Neural progenitor cell (in vitro differentiated cells): ENCODE results near the gene CTNNA1. TPM values are rescaled to one million over a fixed set of nuclear protein-coding genes. Genes with fewer than 3 reads are reported as not detected.
A peak's percentile ranks its signal among the peaks of the same experiment; 100 is the strongest.

ENCODE experiments used
- DNase-seq: peaks from one replicate; pipeline ENCODE4 v3.0.0-alpha.2; 2016; ENCODE audit warnings: low spot score
- H2AFZ ChIP-seq: fragments of 200-600 bp; sonication (generic); replicated peaks from 2 replicates; pipeline ENCODE4 v1.6.1; 2016; ENCODE audit warnings: antibody characterized with exemption
- H3F3A ChIP-seq: fragments of 200-600 bp; sonication (generic); 2 replicates; pipeline ENCODE4 v1.6.1; 2016; ENCODE audit warnings: antibody characterized with exemption, low read depth
- H3K27ac ChIP-seq: fragments of 200-600 bp; sonication (generic); 2 replicates; pipeline ENCODE4 v1.5.1; 2016; ENCODE audit warnings: mild to moderate bottlenecking
- H3K27me3 ChIP-seq: fragments of 200-600 bp; sonication (generic); 2 replicates; pipeline ENCODE4 v1.6.1; 2016; ENCODE audit warnings: mild to moderate bottlenecking, moderate library complexity
- H3K36me3 ChIP-seq: fragments of 200-600 bp; sonication (generic); 2 replicates; pipeline ENCODE4 v1.5.1; 2016
- H3K4me1 ChIP-seq: fragments of 200-600 bp; sonication (generic); 2 replicates; pipeline ENCODE4 v1.6.1; 2016; ENCODE audit warnings: mixed run types
- H3K4me2 ChIP-seq: fragments of 200-600 bp; sonication (generic); 2 replicates; pipeline ENCODE4 v1.6.1; 2016
- H3K4me3 ChIP-seq: fragments of 200-600 bp; sonication (generic); 2 replicates; pipeline ENCODE4 v1.5.1; 2016
- H3K79me2 ChIP-seq: fragments of 200-600 bp; sonication (generic); 2 replicates; pipeline ENCODE4 v1.6.1; 2016; ENCODE audit warnings: low read depth
- H3K9ac ChIP-seq: fragments of 200-600 bp; sonication (generic); 2 replicates; pipeline ENCODE4 v1.6.1; 2016
- H3K9me3 ChIP-seq: fragments of 200-600 bp; sonication (generic); 2 replicates; pipeline ENCODE4 v1.5.1; 2016; ENCODE audit warnings: low read depth
- H4K20me1 ChIP-seq: fragments of 200-600 bp; sonication (generic); 2 replicates; pipeline ENCODE4 v1.6.1; 2016; ENCODE audit warnings: low read depth
- H3K27ac Mint-ChIP-seq: 3 replicates; pipeline ENCODE4 v1.8.0; 2021; ENCODE audit warnings: mixed read lengths
- H3K27me3 Mint-ChIP-seq: 2 replicates; pipeline ENCODE4 v1.8.0; 2022; ENCODE audit warnings: low read depth, mild to moderate bottlenecking, inconsistent platforms, moderate library complexity, mixed read lengths; ENCODE audit not compliant: insufficient read depth
- H3K36me3 Mint-ChIP-seq: 3 replicates; pipeline ENCODE4 v1.8.0; 2021; ENCODE audit warnings: mixed read lengths
- H3K4me1 Mint-ChIP-seq: 3 replicates; pipeline ENCODE4 v1.8.0; 2021; ENCODE audit warnings: mixed read lengths
- H3K4me3 Mint-ChIP-seq: 3 replicates; pipeline ENCODE4 v1.8.0; 2021; ENCODE audit warnings: mild to moderate bottlenecking, moderate library complexity, mixed read lengths
- H3K9me3 Mint-ChIP-seq: 3 replicates; pipeline ENCODE4 v1.8.0; 2020; ENCODE audit warnings: mixed read lengths
- CTCF ChIP-seq: fragments of 200-600 bp; sonication (generic); IDR thresholded peaks from 2 replicates; pipeline ENCODE4 v1.5.1; 2017; ENCODE audit warnings: antibody characterized with exemption, mild to moderate bottlenecking
- EZH2 ChIP-seq: fragments of 200-600 bp; sonication (generic); IDR thresholded peaks from 2 replicates; pipeline ENCODE4 v1.6.1; 2017; ENCODE audit warnings: antibody characterized with exemption, mild to moderate bottlenecking, moderate library complexity
- EZH2phosphoT487 ChIP-seq: fragments of 200-600 bp; sonication (generic); IDR thresholded peaks from 2 replicates; pipeline ENCODE4 v1.6.1; 2017; ENCODE audit warnings: antibody characterized with exemption
- total RNA-seq: library from RNA; depleted of rRNA; stranded (reverse); fragments of >200 nt; gene quantifications from 2 replicates; pipeline ENCODE4 v1.2.3, GENCODE V29; 2015; ENCODE audit warnings: low replicate concordance

CTNNA1 gene
- total RNA-seq, 1 donor from 2014 or later, result 305 TPM

- Histone ChIP-seq H3K27me3 (no peaks in the 10 kb centered on the region), H3F3A (no peaks in the 10 kb centered on the region), H3K36me3 (no peaks in the 10 kb centered on the region), H2AFZ (no peak overlapping the region), H3K4me2 (no peak overlapping the region), H3K79me2 (no peaks in the 10 kb centered on the region), H3K4me3 (no peak overlapping the region), H4K20me1 (no peaks in the 10 kb centered on the region), H3K9me3 (no peaks in the 10 kb centered on the region), H3K4me1 (peaks cover 5% of the 10 kb centered on the region), H3K27ac (no peak overlapping the region), H3K9ac (no peak overlapping the region)
- H3K36me3 Mint-ChIP-seq, result no peaks in the 10 kb centered on the region
- peaks cover 10% of the 10 kb centered on the region for H3K4me1 Mint-ChIP-seq
- no peak overlapping the region for H3K4me3 Mint-ChIP-seq
- H3K27ac Mint-ChIP-seq, result no peak overlapping the region
- H3K27me3 Mint-ChIP-seq, result peaks cover 4% of the 10 kb centered on the region
- no peak for DNase-seq
- no peak for TF ChIP-seq EZH2phosphoT487
- TF ChIP-seq EZH2, result no peak
- no peak for TF ChIP-seq CTCF
- H3K9me3 Mint-ChIP-seq, result no peaks in the 10 kb centered on the region
Measured at GRCh38 chr5:138737494-138738265, 15.5 kb upstream of the CTNNA1 start.

GRCh38 chr5:138738399-138738798 is 14.8 kb upstream of the CTNNA1 start:
- Histone ChIP-seq H3K9ac (no peak overlapping the region), H3K27ac (no peak overlapping the region), H3K27me3 (no peaks in the 10 kb centered on the region), H3K4me1 (peaks cover 11% of the 10 kb centered on the region), H3K9me3 (no peaks in the 10 kb centered on the region), H3F3A (no peaks in the 10 kb centered on the region), H2AFZ (no peak overlapping the region), H3K36me3 (no peaks in the 10 kb centered on the region), H3K79me2 (no peaks in the 10 kb centered on the region), H3K4me2 (no peak overlapping the region), H3K4me3 (no peak overlapping the region), H4K20me1 (no peaks in the 10 kb centered on the region)
- TF ChIP-seq CTCF (no peak), EZH2 (no peak), EZH2phosphoT487 (no peak)
- Mint-ChIP-seq H3K27ac (no peak overlapping the region), H3K9me3 (no peaks in the 10 kb centered on the region), H3K4me1 (peaks cover 13% of the 10 kb centered on the region), H3K4me3 (no peak overlapping the region), H3K27me3 (peaks cover 4% of the 10 kb centered on the region), H3K36me3 (no peaks in the 10 kb centered on the region)
- no peak for DNase-seq

DNA sequence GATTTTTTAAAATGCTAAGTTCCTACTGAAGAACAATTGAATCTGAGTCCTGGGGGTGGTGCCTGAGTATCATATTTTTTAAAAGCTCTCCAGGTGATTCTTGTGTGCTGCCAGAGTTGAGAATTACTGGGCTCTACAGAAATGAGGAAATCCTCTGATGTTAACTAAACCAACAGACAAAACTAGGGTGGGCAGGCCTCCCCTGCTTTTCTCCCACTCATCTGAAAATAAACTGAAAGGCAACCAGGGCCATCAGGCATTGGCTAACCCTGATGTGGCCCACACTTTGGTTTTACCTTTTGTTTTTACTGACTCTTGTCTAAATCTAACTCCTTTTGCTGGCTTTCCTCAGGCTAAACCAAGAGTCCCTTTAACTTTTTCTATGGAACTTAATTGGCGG is 13.3 kb upstream of the CTNNA1 start:
- H3K9me3 ChIP-seq, result no peaks in the 10 kb centered on the region
- H3K27me3 ChIP-seq, result no peaks in the 10 kb centered on the region
- H3K9ac ChIP-seq, result no peak overlapping the region
- H3K79me2 ChIP-seq, result no peaks in the 10 kb centered on the region
- no peak for TF ChIP-seq EZH2
- no peak for TF ChIP-seq CTCF
- Mint-ChIP-seq H3K4me1 (peaks cover 15% of the 10 kb centered on the region), H3K27ac (no peak overlapping the region), H3K36me3 (no peaks in the 10 kb centered on the region), H3K4me3 (no peak overlapping the region), H3K9me3 (no peaks in the 10 kb centered on the region), H3K27me3 (peaks cover 4% of the 10 kb centered on the region)
- H3K36me3 ChIP-seq, result no peaks in the 10 kb centered on the region
- H3K4me2 ChIP-seq, result no peak overlapping the region
- no peak overlapping the region for H3K4me3 ChIP-seq
- H2AFZ ChIP-seq, result peak overlapping the region; percentile 45
- H3K4me1 ChIP-seq, result peaks cover 19% of the 10 kb centered on the region
- no peak overlapping the region for H3K27ac ChIP-seq
- no peaks in the 10 kb centered on the region for H4K20me1 ChIP-seq
- no peak for DNase-seq
- peaks cover 3% of the 10 kb centered on the region for H3F3A ChIP-seq
